ENCODE measurements around the gene LHFPL6. TPM values are rescaled to one million over a fixed set of nuclear protein-coding genes. Genes with fewer than 3 reads are reported as not detected.

Gene LHFPL6
- total RNA-seq, 4 donors from 2014 or later = 3.7 to 40.4 (median 8.0) TPM

DNA sequence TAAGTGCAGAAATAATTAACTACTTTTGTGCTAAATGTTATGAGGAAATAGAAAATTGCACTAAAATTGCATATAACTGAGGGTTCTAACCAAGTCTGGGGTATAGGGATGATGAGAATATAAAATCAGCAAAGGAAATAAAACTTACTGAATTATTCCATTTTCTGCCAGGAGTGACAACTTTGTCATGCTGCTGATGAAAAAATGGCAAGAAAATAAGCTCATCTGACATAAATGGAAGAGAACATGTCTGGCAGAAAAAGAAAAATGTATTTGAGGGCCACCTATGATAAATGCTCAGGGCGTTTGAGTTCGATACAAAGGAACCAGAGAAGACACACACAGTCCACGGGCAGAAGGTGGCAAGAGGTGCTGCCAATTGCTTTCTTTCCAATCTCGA is 78.2 kb downstream of the LHFPL6 start:
- Histone ChIP-seq H3K4me1 (peaks cover 0 to 16% (median 0%) of the 10 kb centered on the region in 3 donors), H3K27ac (no peak overlapping the region), H3K4me3 (no peak overlapping the region), H3K9me3 (no peaks in the 10 kb centered on the region), H3K27me3 (no peaks in the 10 kb centered on the region), H3K36me3 (no peaks in the 10 kb centered on the region)
- intact Hi-C loops (cut with DNase I) = no loop called here
- TF ChIP-seq POLR2A (IDR thresholded peaks at IDR 0.05) = no peak
- TF ChIP-seq, protein P1, sequence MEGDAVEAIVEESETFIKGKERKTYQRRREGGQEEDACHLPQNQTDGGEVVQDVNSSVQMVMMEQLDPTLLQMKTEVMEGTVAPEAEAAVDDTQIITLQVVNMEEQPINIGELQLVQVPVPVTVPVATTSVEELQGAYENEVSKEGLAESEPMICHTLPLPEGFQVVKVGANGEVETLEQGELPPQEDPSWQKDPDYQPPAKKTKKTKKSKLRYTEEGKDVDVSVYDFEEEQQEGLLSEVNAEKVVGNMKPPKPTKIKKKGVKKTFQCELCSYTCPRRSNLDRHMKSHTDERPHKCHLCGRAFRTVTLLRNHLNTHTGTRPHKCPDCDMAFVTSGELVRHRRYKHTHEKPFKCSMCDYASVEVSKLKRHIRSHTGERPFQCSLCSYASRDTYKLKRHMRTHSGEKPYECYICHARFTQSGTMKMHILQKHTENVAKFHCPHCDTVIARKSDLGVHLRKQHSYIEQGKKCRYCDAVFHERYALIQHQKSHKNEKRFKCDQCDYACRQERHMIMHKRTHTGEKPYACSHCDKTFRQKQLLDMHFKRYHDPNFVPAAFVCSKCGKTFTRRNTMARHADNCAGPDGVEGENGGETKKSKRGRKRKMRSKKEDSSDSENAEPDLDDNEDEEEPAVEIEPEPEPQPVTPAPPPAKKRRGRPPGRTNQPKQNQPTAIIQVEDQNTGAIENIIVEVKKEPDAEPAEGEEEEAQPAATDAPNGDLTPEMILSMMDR (IDR thresholded peaks at IDR 0.05) = no peak
- WGBS, 2 donors = 77 to 88% methylated on average over 4 of the region's 4 CpGs
- DNase-seq = no peak

GRCh38 chr13:39522329-39522728 is 80.7 kb downstream of the LHFPL6 start:
- Histone ChIP-seq H3K4me1 (peaks cover 0 to 6% (median 0%) of the 10 kb centered on the region in 3 donors), H3K9me3 (no peaks in the 10 kb centered on the region), H3K4me3 (no peak overlapping the region), H3K36me3 (no peaks in the 10 kb centered on the region), H3K27me3 (no peaks in the 10 kb centered on the region), H3K27ac (no peak overlapping the region)
- 91 to 97% methylated on average over 4 of the region's 4 CpGs for WGBS, 2 donors
- TF ChIP-seq, protein P1 (IDR thresholded peaks at IDR 0.05) = no peak
- TF ChIP-seq POLR2A (IDR thresholded peaks at IDR 0.05) = no peak
- DNase-seq = no peak
- intact Hi-C loops (cut with DNase I) = no loop called here

- intact Hi-C loops (cut with DNase I) = no loop called here
- no peak for DNase-seq
- Histone ChIP-seq H3K27ac (no peak overlapping the region), H3K36me3 (no peaks in the 10 kb centered on the region), H3K9me3 (no peaks in the 10 kb centered on the region), H3K4me3 (no peak overlapping the region), H3K4me1 (peaks cover 0 to 6% (median 0%) of the 10 kb centered on the region in 3 donors), H3K27me3 (no peaks in the 10 kb centered on the region)
- TF ChIP-seq POLR2A (IDR thresholded peaks at IDR 0.05) = no peak
- TF ChIP-seq, protein P1 (IDR thresholded peaks at IDR 0.05) = no peak
- 24 to 33% methylated on average over 4 of the region's 4 CpGs for WGBS, 2 donors
Measured at GRCh38 chr13:39521701-39522100, 81.3 kb downstream of the LHFPL6 start.

DNA sequence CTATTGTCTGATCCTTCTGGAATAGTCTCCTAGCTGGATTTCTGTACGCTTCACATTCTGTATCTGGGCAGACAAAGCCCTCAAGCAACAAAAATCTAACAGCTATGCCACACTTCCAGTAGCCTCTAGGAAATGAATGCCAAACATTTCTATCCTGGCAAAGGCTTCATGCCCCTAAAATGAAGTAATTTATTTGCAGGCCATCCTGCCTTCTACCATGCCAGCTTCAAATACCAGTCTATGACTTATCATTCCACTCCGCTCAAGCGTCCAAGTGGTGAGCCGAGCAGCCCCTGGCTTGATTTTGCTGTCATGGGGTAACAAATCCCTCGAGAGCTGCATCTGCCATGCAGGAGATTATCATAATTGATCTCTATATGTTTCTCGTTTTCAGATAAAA is 86.9 kb downstream of the LHFPL6 start:
- intact Hi-C loops (cut with DNase I) = no loop called here
- no peak overlapping the region for H3K4me3 ChIP-seq
- TF ChIP-seq POLR2A (IDR thresholded peaks at IDR 0.05) = no peak
- TF ChIP-seq, protein P1 (IDR thresholded peaks at IDR 0.05) = no peak
- 66 to 73% methylated on average over 6 of the region's 6 CpGs for WGBS, 2 donors
- no peaks in the 10 kb centered on the region for H3K27me3 ChIP-seq
- no peaks in the 10 kb centered on the region for H3K9me3 ChIP-seq
- peaks cover 0 to 4% (median 0%) of the 10 kb centered on the region in 3 donors for H3K4me1 ChIP-seq
- H3K36me3 ChIP-seq = no peaks in the 10 kb centered on the region
- no peak for DNase-seq
- no peak overlapping the region for H3K27ac ChIP-seq

- no peaks in the 10 kb centered on the region for H3K27me3 ChIP-seq
- H3K4me1 ChIP-seq = peaks cover 0 to 4% (median 0%) of the 10 kb centered on the region in 3 donors
- no peak overlapping the region for H3K4me3 ChIP-seq
- WGBS, 2 donors = 76 to 89% methylated on average over 7 of the region's 7 CpGs
- no peak for DNase-seq
- no peak overlapping the region for H3K27ac ChIP-seq
- intact Hi-C loops (cut with DNase I) = no loop called here
- H3K36me3 ChIP-seq = no peaks in the 10 kb centered on the region
- TF ChIP-seq, protein P1 (IDR thresholded peaks at IDR 0.05) = no peak
- no peaks in the 10 kb centered on the region for H3K9me3 ChIP-seq
Measured at GRCh38 chr13:39515224-39515714, 87.7 kb downstream of the LHFPL6 start.

All from esophagus squamous epithelium (tissue), 5 donors.